Testis (tissue), 3 donors: ENCODE data around the gene EIF4B. TPM values are rescaled to one million over a fixed set of nuclear protein-coding genes. Genes with fewer than 3 reads are reported as not detected.

Source experiments
- DNase-seq: peaks from one replicate; pipeline ENCODE4 v3.0.0-alpha.2; 2019
- H3K27ac ChIP-seq, 2 donors: fragments of 200-600 bp; sonication (generic); one replicate each; pipeline ENCODE4 v1.5.1; 2019
- H3K27me3 ChIP-seq: fragments of 200-600 bp; sonication (generic); one replicate; pipeline ENCODE4 v1.5.1; 2019
- H3K36me3 ChIP-seq: fragments of 200-600 bp; sonication (generic); one replicate; pipeline ENCODE4 v1.5.1; 2017; ENCODE audit warnings: low read depth; ENCODE audit errors: missing control alignments
- H3K4me1 ChIP-seq: fragments of 200-600 bp; sonication (generic); one replicate; pipeline ENCODE4 v1.5.1; 2019
- H3K4me3 ChIP-seq, 2 donors: fragments of 200-600 bp; sonication (generic); one replicate each; pipeline ENCODE4 v1.5.1; 2017 to 2019
- H3K9me3 ChIP-seq: fragments of 200-600 bp; sonication (generic); one replicate; pipeline ENCODE4 v1.5.1; 2017
- CTCF ChIP-seq, 3 experiments: fragments of 450-650 bp in 2 of 3; fragments of 200-600 bp in 1 of 3; sonication (generic) in 1 of 3; IDR thresholded peaks; one replicate each; pipeline ENCODE4 v1.5.1; 2016 to 2019; ENCODE audit warnings: antibody characterized with exemption in 3 of 3, mild to moderate bottlenecking in 2 of 3, moderate library complexity in 1 of 3
- POLR2A ChIP-seq: fragments of 450-650 bp; IDR thresholded peaks from one replicate; pipeline ENCODE4 v1.6.1; 2017; ENCODE audit warnings: antibody characterized with exemption, mild to moderate bottlenecking, moderate library complexity
- WGBS, 2 donors: methylation state at CpG; one replicate each; pipeline ENCODE4 v1.1.5; 2018; 5-methylcytosine and 5-hydroxymethylcytosine counted together
- intact Hi-C: fragments of 100-400 bp; cut with DNase I; formaldehyde crosslinking; loops from one replicate; pipeline ENCODE4 v1.15.1; 2023; ENCODE audit warnings: low total_unique reads
- polyA plus RNA-seq: library from polyadenylated mRNA; stranded (reverse); fragments of 350-450 nt; fragmentation: Illumina TruSeq; extraction: RNeasy Lipid Tissue Mini Kit (QIAGEN cat#74804); gene quantifications from one replicate; pipeline ENCODE4 v1.2.3, GENCODE V29; 2014; ENCODE audit warnings: low read depth, low replicate concordance; ENCODE audit not compliant: insufficient read depth
- total RNA-seq, 2 donors: library from RNA; depleted of rRNA; stranded (reverse); fragments of >200 nt; gene quantifications; one replicate each; pipeline ENCODE4 v1.2.3, GENCODE V29; 2016

The EIF4B gene
- total and polyA plus RNA-seq, 3 donors from 2014 or later, result 219 to 305 (median 249) TPM

GRCh38 chr12:53064613-53065436, 58.6 kb downstream of the EIF4B start:
- Histone ChIP-seq H3K36me3 (no peaks in the 10 kb centered on the region), H3K27ac (peak overlapping the region; percentile 4 to 86), H3K9me3 (no peaks in the 10 kb centered on the region), H3K4me1 (peaks cover 85% of the 10 kb centered on the region), H3K4me3 (no peak overlapping the region), H3K27me3 (no peaks in the 10 kb centered on the region)
- peak; percentile 11 for DNase-seq
- WGBS, 2 donors, result 68 to 73% methylated on average over 11 of the region's 11 CpGs
- no peak for TF ChIP-seq POLR2A
- TF ChIP-seq CTCF (IDR thresholded peaks at IDR 0.05), result no peak
- intact Hi-C loops, result no loop called here

GRCh38 chr12:53065470-53065869, 59.2 kb downstream of the EIF4B start:
- H3K27me3 ChIP-seq, result no peaks in the 10 kb centered on the region
- 67 to 69% methylated on average over 7 of the region's 7 CpGs for WGBS, 2 donors
- H3K36me3 ChIP-seq, result no peaks in the 10 kb centered on the region
- no peak overlapping the region for H3K4me3 ChIP-seq
- DNase-seq, result peak; percentile 12
- no peaks in the 10 kb centered on the region for H3K9me3 ChIP-seq
- TF ChIP-seq POLR2A (no peak), CTCF (IDR thresholded peaks at IDR 0.05) (no peak)
- H3K27ac ChIP-seq, result peak overlapping the region; percentile 4 to 86
- peaks cover 88% of the 10 kb centered on the region for H3K4me1 ChIP-seq
- intact Hi-C loops, result no loop called here

- intact Hi-C loops, result no loop called here
- no peak overlapping the region for H3K4me3 ChIP-seq
- TF ChIP-seq POLR2A (no peak), CTCF (IDR thresholded peaks at IDR 0.05) (peak; percentile 90 to 93 (median 91))
These were observed 60.0 kb downstream of the EIF4B start for GRCh38 chr12:53065975-53066931.

GRCh38 chr12:53067074-53067992, 61.1 kb downstream of the EIF4B start:
- intact Hi-C loops, result no loop called here
- H3K4me3 ChIP-seq, result no peak overlapping the region
- H3K27ac ChIP-seq, result peak overlapping the region; percentile 50 to 86
- WGBS, 2 donors, result 69 to 75% methylated on average over 6 to 7 of the region's 7 CpGs
- DNase-seq, result no peak
- H3K9me3 ChIP-seq, result no peaks in the 10 kb centered on the region
- H3K4me1 ChIP-seq, result peaks cover 87% of the 10 kb centered on the region
- no peaks in the 10 kb centered on the region for H3K36me3 ChIP-seq
- H3K27me3 ChIP-seq, result no peaks in the 10 kb centered on the region
- TF ChIP-seq POLR2A (no peak), CTCF (IDR thresholded peaks at IDR 0.05) (no peak)

More at GRCh38 chr12:53065975-53066931, 60.0 kb downstream of the EIF4B start:
- no peaks in the 10 kb centered on the region for H3K9me3 ChIP-seq
- DNase-seq, result peak; percentile 86
- H3K36me3 ChIP-seq, result no peaks in the 10 kb centered on the region
- peaks cover 90% of the 10 kb centered on the region for H3K4me1 ChIP-seq
- WGBS, 2 donors, result 54 to 58% methylated on average over 14 to 24 of the region's 24 CpGs
- peak overlapping the region; percentile 44 to 86 for H3K27ac ChIP-seq
- no peaks in the 10 kb centered on the region for H3K27me3 ChIP-seq
